ENCODE results near the gene HTR7.

DNA sequence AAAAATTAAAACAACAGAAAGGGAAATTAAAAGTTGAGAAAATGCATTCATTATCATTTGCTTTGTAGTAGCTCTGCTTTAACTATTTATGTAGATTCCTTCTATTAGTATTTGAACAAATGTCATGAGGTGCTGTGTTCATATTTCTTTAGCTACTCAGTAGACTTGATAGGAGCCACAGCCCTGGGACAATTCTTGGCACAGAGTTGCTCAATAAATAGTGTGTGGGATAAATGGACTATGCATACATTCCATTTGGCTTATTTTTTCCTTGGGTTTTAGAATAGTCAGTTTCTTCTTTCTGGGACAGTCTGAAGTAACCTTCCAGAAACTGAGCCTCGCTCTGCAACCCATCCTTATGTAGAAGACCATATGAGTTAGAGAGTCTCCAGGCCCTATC, 27.3 kb upstream of the HTR7 start:
- TF ChIP-seq, protein P1, sequence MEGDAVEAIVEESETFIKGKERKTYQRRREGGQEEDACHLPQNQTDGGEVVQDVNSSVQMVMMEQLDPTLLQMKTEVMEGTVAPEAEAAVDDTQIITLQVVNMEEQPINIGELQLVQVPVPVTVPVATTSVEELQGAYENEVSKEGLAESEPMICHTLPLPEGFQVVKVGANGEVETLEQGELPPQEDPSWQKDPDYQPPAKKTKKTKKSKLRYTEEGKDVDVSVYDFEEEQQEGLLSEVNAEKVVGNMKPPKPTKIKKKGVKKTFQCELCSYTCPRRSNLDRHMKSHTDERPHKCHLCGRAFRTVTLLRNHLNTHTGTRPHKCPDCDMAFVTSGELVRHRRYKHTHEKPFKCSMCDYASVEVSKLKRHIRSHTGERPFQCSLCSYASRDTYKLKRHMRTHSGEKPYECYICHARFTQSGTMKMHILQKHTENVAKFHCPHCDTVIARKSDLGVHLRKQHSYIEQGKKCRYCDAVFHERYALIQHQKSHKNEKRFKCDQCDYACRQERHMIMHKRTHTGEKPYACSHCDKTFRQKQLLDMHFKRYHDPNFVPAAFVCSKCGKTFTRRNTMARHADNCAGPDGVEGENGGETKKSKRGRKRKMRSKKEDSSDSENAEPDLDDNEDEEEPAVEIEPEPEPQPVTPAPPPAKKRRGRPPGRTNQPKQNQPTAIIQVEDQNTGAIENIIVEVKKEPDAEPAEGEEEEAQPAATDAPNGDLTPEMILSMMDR (IDR thresholded peaks at IDR 0.05), result no peak
- no peak for TF ChIP-seq EP300 (IDR thresholded peaks at IDR 0.05)
